Measurements from ENCODE around the gene HSF2.

HSF2 gene

GRCh38 chr6:122432816-122433215 is 33.4 kb downstream of the HSF2 start:
- TF ChIP-seq CTCF (IDR thresholded peaks at IDR 0.05; ENCODE audit: insufficient read depth, low read length, poor library complexity, severe bottlenecking) = no peak
- no peak for TF ChIP-seq EZH2phosphoT487 (conservative IDR thresholded peaks at IDR 0.05; ENCODE audit: low read length)
- Histone ChIP-seq H3K4me3 (ENCODE audit: insufficient read depth, low read length, poor library complexity, severe bottlenecking) (no peak overlapping the region), H2AFZ (ENCODE audit: low read depth, low read length, severe bottlenecking) (no peak overlapping the region), H3K79me2 (ENCODE audit: insufficient read depth, low read length) (no peaks in the 10 kb centered on the region), H3K9me3 (ENCODE audit: insufficient read depth, low read length) (no peaks in the 10 kb centered on the region), H3K9me2 (replicated peaks; ENCODE audit: insufficient read depth, low read length) (no peaks in the 10 kb centered on the region), H3K27ac (ENCODE audit: low read depth, low read length) (no peak overlapping the region), H3K27me3 (ENCODE audit: low read length) (no peaks in the 10 kb centered on the region), H3F3A (ENCODE audit: insufficient read depth) (peaks cover 7% of the 10 kb centered on the region; the same call in 1 of the 2 replicates), H4K20me1 (ENCODE audit: low read depth, low read length) (no peaks in the 10 kb centered on the region), H3K36me3 (ENCODE audit: low read length) (peaks cover 74% of the 10 kb centered on the region), H3K9ac (ENCODE audit: low read length) (no peak overlapping the region), H3K4me2 (ENCODE audit: low read depth, low read length, poor library complexity, severe bottlenecking) (no peak overlapping the region)

GRCh38 chr6:122438975-122439374 is 39.5 kb downstream of the HSF2 start:
- H2AFZ ChIP-seq (ENCODE audit: low read depth, low read length, severe bottlenecking) = no peak overlapping the region
- no peak overlapping the region for H3K27ac ChIP-seq (ENCODE audit: low read depth, low read length)
- H3K4me2 ChIP-seq (ENCODE audit: low read depth, low read length, poor library complexity, severe bottlenecking) = no peak overlapping the region
- H3K9me3 ChIP-seq (ENCODE audit: insufficient read depth, low read length) = peaks cover 16% of the 10 kb centered on the region; the same call in 1 of the 2 replicates
- H3K9me2 ChIP-seq (replicated peaks; ENCODE audit: insufficient read depth, low read length) = no peaks in the 10 kb centered on the region
- H3K4me3 ChIP-seq (ENCODE audit: insufficient read depth, low read length, poor library complexity, severe bottlenecking) = no peak overlapping the region
- no peak overlapping the region for H3K9ac ChIP-seq (ENCODE audit: low read length)
- no peaks in the 10 kb centered on the region for H3K79me2 ChIP-seq (ENCODE audit: insufficient read depth, low read length)
- no peaks in the 10 kb centered on the region for H4K20me1 ChIP-seq (ENCODE audit: low read depth, low read length)
- peaks cover 57% of the 10 kb centered on the region for H3K36me3 ChIP-seq (ENCODE audit: low read length)
- H3F3A ChIP-seq (ENCODE audit: insufficient read depth) = peaks cover 12% of the 10 kb centered on the region; the same call in 1 of the 2 replicates
- TF ChIP-seq EZH2phosphoT487 (conservative IDR thresholded peaks at IDR 0.05; ENCODE audit: low read length) = no peak
- no peak for TF ChIP-seq CTCF (IDR thresholded peaks at IDR 0.05; ENCODE audit: insufficient read depth, low read length, poor library complexity, severe bottlenecking)
- no peaks in the 10 kb centered on the region for H3K27me3 ChIP-seq (ENCODE audit: low read length)

- Histone ChIP-seq H3K79me2 (ENCODE audit: insufficient read depth, low read length) (no peaks in the 10 kb centered on the region), H4K20me1 (ENCODE audit: low read depth, low read length) (no peaks in the 10 kb centered on the region), H2AFZ (ENCODE audit: low read depth, low read length, severe bottlenecking) (no peak overlapping the region), H3K9me2 (replicated peaks; ENCODE audit: insufficient read depth, low read length) (no peaks in the 10 kb centered on the region), H3K9ac (ENCODE audit: low read length) (no peak overlapping the region), H3K9me3 (ENCODE audit: insufficient read depth, low read length) (no peaks in the 10 kb centered on the region), H3K27ac (ENCODE audit: low read depth, low read length) (no peak overlapping the region), H3K36me3 (ENCODE audit: low read length) (peaks cover 31% of the 10 kb centered on the region), H3K4me3 (ENCODE audit: insufficient read depth, low read length, poor library complexity, severe bottlenecking) (no peak overlapping the region), H3K27me3 (ENCODE audit: low read length) (no peaks in the 10 kb centered on the region), H3K4me2 (ENCODE audit: low read depth, low read length, poor library complexity, severe bottlenecking) (no peak overlapping the region), H3F3A (ENCODE audit: insufficient read depth) (peaks cover 13% of the 10 kb centered on the region; the same call in 1 of the 2 replicates)
- no peak for TF ChIP-seq EZH2phosphoT487 (conservative IDR thresholded peaks at IDR 0.05; ENCODE audit: low read length)
- no peak for TF ChIP-seq CTCF (IDR thresholded peaks at IDR 0.05; ENCODE audit: insufficient read depth, low read length, poor library complexity, severe bottlenecking)
Measured at GRCh38 chr6:122445274-122445673, 45.8 kb downstream of the HSF2 start.

Data from SU-DHL-6 (cell line).